ENCODE results near the gene SFTA2.

SFTA2 gene

GRCh38 chr6:30894381-30894780 lies 37.6 kb downstream of the SFTA2 start:
- H3K27ac ChIP-seq, result no peak overlapping the region
- TF ChIP-seq ZFX (IDR thresholded peaks at IDR 0.05; ENCODE audit: borderline replicate concordance), result no peak
- TF ChIP-seq CTCF (IDR thresholded peaks at IDR 0.05), result no peak

- H3K27ac ChIP-seq, result no peak overlapping the region
Measured at GRCh38 chr6:30893666-30894065, 38.3 kb downstream of the SFTA2 start.

GRCh38 chr6:30893001-30893591 lies 38.9 kb downstream of the SFTA2 start:
- H3K27ac ChIP-seq, result no peak overlapping the region
- TF ChIP-seq CTCF (IDR thresholded peaks at IDR 0.05) (0 out of 2 replicates have a peak, but pooled peaks have one; percentile 11), ZFX (IDR thresholded peaks at IDR 0.05; ENCODE audit: borderline replicate concordance) (no peak)

More at GRCh38 chr6:30893666-30894065, 38.3 kb downstream of the SFTA2 start:
- TF ChIP-seq CTCF (IDR thresholded peaks at IDR 0.05), result no peak
- no peak for TF ChIP-seq ZFX (IDR thresholded peaks at IDR 0.05; ENCODE audit: borderline replicate concordance)

GRCh38 chr6:30891816-30892538 lies 40.0 kb downstream of the SFTA2 start:
- H3K27ac ChIP-seq, result no peak overlapping the region
- TF ChIP-seq ZFX (IDR thresholded peaks at IDR 0.05; ENCODE audit: borderline replicate concordance) (no peak), CTCF (IDR thresholded peaks at IDR 0.05) (no peak)

GRCh38 chr6:30891450-30891723 lies 40.6 kb downstream of the SFTA2 start:
- TF ChIP-seq CTCF (IDR thresholded peaks at IDR 0.05), result no peak
- no peak for TF ChIP-seq ZFX (IDR thresholded peaks at IDR 0.05; ENCODE audit: borderline replicate concordance)
- H3K27ac ChIP-seq, result no peak overlapping the region

- TF ChIP-seq ZFX (IDR thresholded peaks at IDR 0.05; ENCODE audit: borderline replicate concordance) (no peak), CTCF (IDR thresholded peaks at IDR 0.05) (no peak)
- no peak overlapping the region for H3K27ac ChIP-seq
Measured at GRCh38 chr6:30890646-30891449, 41.1 kb downstream of the SFTA2 start.
